Activated CD8-positive, alpha-beta memory T cell treated with anti-CD3 and anti-CD28 coated beads for 24 hours (primary cell): ENCODE data around the gene PTPN6.
"Not testable (repeated sequence)": the region's sequence is repeated elsewhere in the genome, so short reads cannot be mapped to it uniquely, and the experiment has no call there.

ENCODE experiments used
- DNase-seq: peaks from one replicate; pipeline ENCODE4 v3.0.0-alpha.2; 2020

Gene PTPN6

GRCh38 chr12:6950811-6951540 lies at the start of gene PTPN6:
TSS of gene PTPN6 (plus strand) at chr12:6951356. CDS start at chr12:6951513, 157 bp downstream.
- DNase-seq, result peak; percentile 88

GRCh38 chr12:6902448-6902847 lies 48.7 kb upstream of the PTPN6 start:
- DNase-seq, result no peak

GRCh38 chr12:6903722-6904121 lies 47.4 kb upstream of the PTPN6 start:
- DNase-seq, result no peak

DNA sequence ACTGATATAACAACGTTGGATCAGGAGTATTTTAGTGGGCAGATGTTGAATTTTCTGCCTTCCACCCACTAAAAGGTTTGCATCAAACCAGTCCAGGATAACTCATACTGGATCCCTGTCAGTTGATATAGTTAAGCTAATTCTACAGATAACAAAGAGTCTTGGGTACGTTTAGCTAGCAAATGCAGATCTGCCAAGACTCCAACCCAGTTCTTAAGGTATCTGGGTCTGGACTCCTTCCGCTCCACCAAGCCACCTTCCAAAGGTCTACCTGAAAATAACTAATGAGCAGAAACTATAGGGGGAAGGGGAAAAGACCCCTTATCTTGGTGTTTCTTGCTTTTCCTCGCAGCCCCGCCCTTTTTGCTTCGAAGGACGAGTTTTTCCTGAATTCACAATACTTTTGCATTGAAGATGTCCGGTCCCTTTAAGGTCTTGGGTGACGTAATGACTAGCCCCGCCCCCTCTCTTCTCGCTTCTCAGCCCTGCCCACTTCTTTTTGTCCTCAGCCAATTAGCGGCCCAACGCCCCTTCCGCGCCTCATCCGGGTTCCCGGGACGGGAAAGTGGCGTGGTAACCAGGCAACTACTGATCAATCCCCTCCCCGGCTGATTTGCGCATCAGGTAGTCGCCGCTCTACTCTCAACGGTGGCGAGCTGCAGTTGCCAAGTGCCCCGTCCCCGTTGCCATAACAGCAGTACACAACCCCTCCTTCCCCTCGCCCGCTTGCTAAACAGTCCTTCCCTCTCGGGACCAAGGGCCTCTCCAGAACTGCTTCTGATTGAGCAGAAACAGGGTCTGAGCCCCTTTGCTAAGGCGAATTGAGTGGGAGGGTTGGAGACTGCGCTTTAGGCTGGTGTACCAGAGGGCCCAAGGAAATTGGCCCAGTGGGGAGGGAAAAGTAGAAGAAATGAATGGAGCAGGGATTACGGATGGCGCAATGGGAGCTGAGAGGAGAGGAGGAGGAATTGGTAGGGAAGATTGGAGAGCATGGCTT lies 46.6 kb upstream of the PTPN6 start, which contains the start of gene LRRC23:
LRRC23 (plus strand) TSS at position 543 of the 997 bp plus-strand sequence. CDS start 812 bp downstream, outside the sequence.
- DNase-seq, result peak; percentile 98

- DNase-seq, result no peak
These were observed 45.6 kb upstream of the PTPN6 start for GRCh38 chr12:6905414-6906040.

DNA sequence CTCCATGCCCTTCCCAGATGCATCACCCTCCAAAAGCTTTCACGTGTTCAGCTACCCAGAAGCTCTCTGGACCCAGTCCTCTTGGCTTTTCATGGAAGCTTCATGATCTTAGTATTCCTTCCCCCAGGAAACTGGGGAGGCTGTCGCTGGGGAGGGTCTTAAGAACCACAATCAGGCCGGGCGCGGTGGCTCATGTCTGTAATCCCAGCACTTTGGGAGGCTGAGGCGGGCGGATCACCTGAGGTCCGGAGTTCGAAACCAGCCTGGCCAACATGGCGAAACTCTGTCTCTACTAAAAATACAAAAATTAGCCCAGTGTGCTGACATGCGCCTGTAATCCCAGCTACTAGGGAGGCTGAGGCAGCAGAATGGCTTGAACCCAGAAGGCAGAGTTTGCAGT lies 43.0 kb upstream of the PTPN6 start:
- DNase-seq, result not testable (repeated sequence)

GRCh38 chr12:6909421-6910145 lies 41.6 kb upstream of the PTPN6 start:
- DNase-seq, result no peak

DNA sequence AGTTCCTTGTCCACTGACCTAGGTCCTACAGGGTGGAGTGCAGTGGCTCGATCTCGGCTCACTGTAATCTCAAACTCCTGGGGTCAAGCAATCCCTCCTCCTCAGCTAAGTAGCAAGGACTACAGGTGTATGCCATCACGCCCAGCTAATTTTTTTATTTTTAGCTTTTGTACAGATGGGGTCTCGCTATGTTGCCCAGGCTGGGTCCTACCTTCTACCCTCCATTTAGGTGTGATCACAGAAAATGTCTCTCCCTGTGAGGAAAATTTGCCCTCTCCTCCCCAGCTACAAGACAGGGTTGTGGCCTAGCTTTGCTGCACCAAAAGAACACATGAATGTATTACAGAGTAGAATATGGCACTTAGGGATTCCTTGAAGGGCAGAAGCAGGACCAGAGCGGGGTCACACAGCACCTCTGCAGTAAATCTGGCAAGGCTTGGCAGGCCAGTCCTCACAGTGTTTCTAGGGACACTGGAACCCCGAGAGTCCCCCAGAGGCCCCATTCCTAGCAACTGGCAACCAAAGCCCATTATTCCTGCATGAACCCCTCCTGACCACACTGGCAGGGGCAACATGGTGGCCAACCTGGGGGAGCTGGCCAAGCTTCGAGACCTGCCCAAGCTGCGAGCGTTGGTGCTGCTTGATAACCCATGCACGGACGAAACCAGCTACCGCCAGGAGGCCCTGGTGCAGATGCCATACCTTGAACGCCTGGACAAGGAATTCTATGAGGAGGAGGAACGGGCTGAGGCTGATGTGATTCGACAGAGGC lies 38.8 kb upstream of the PTPN6 start:
- DNase-seq, result no peak

- peak; percentile 91 for DNase-seq
These were observed 36.8 kb upstream of the PTPN6 start, which contains the start of gene ENO2 for GRCh38 chr12:6914246-6914946. TSS of gene ENO2 (plus strand) at chr12:6914580. CDS start at chr12:6915833, 1,253 bp downstream.

DNA sequence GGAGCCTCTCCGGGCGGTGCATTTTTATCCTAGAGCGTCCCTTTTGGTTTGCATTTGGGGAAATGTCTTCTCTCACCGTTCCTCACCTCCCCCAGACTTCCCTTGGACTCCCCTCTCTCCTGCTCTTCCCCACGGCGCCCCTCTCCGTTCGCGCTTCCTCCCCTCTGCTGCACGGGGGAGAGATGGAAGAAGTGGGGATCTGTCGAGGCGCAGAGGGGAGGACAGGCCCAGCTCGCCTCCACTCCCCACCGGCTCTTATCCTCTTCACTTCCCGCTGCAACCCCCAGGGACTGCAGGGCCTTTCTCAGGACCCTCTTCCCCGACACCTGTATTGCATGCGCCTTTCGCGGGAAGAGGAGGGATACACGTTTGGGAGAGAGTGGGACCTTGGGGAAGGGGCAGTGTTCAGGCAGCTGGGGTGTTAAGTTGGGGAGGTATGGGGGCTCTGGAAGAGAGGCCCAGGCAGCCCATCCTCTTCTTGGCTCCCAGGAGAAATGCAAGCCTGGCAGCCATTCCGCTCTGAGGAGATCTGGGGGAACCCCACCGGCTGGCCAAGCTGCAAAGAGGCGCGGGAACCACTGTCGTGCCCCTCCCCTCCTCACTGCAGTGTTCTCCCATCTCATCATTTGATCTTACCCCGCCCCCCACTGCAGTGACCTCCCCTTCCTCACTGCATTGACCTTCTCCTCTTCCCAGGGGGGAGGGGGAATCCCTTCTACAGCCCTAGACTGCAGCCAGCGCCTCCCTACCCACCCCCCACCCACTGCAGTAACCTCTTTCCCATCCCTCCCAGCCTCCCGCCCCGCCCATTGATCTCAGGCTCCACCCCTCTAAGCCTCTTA lies 36.0 kb upstream of the PTPN6 start:
- peak; percentile 65 for DNase-seq

GRCh38 chr12:6915789-6916285 lies 35.3 kb upstream of the PTPN6 start:
- no peak for DNase-seq

GRCh38 chr12:6916426-6917200 lies 34.5 kb upstream of the PTPN6 start:
- DNase-seq, result no peak

GRCh38 chr12:6917491-6918231 lies 33.5 kb upstream of the PTPN6 start:
- no peak for DNase-seq

DNA sequence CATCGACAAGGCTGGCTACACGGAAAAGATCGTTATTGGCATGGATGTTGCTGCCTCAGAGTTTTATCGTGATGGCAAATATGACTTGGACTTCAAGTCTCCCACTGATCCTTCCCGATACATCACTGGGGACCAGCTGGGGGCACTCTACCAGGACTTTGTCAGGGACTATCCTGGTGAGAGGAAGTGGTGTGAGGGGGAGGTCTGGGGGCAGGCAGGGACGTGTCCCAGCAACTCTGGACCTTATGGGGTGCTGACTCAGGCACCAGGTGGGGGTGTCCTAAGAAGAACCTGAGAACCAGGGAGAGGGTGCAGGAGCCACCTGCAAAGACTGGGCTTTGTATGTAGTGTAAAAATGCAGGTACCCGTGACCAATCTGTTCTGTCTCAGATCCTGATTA lies 31.6 kb upstream of the PTPN6 start:
- no peak for DNase-seq

DNA sequence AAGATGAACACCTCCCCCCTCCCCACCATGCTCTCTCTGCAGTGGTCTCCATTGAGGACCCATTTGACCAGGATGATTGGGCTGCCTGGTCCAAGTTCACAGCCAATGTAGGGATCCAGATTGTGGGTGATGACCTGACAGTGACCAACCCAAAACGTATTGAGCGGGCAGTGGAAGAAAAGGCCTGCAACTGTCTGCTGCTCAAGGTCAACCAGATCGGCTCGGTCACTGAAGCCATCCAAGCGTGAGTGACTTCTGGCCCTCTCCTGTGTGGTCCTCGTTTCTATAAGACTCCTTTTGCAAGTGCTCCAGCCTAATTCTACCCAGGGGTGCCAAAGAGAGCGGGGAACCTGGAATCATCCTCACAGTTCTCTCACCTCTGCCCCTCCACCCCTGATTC lies 29.6 kb upstream of the PTPN6 start:
- DNase-seq, result no peak

GRCh38 chr12:6921996-6922946 lies 28.9 kb upstream of the PTPN6 start:
- DNase-seq, result no peak
